ENCODE results near the gene ANKRD12. TPM values are rescaled to one million over a fixed set of nuclear protein-coding genes. Genes with fewer than 3 reads are reported as not detected.
"Not testable (repeated sequence)": the region's sequence is repeated elsewhere in the genome, so short reads cannot be mapped to it uniquely, and the experiment has no call there.

ANKRD12 gene
- total RNA-seq, 2 experiments from 2014 or later, result 107 to 117 TPM

- H3K4me3 Mint-ChIP-seq, result no peak overlapping the region
- peaks cover 39% of the 10 kb centered on the region for H3K36me3 Mint-ChIP-seq
- no peaks in the 10 kb centered on the region for H3K9me3 Mint-ChIP-seq
- DNase-seq (no peak), ATAC-seq (ENCODE audit: low read depth) (no peak)
- no peak overlapping the region for H3K27ac Mint-ChIP-seq
- no peaks in the 10 kb centered on the region for H3K27me3 Mint-ChIP-seq
- H3K4me1 Mint-ChIP-seq, result peaks cover 4% of the 10 kb centered on the region
- POLR2A ChIA-PET, result no interaction called here
These were observed 103.1 kb downstream of the ANKRD12 start for GRCh38 chr18:9239720-9240119.

GRCh38 chr18:9240270-9240669 lies 103.7 kb downstream of the ANKRD12 start:
- POLR2A ChIA-PET, result no interaction called here
- H3K9me3 Mint-ChIP-seq, result no peaks in the 10 kb centered on the region

GRCh38 chr18:9243029-9243428 lies 106.4 kb downstream of the ANKRD12 start:
- no peaks in the 10 kb centered on the region for H3K27me3 Mint-ChIP-seq
- no peak for DNase-seq
- POLR2A ChIA-PET, result no interaction called here

More at GRCh38 chr18:9240270-9240669, 103.7 kb downstream of the ANKRD12 start:
- ATAC-seq (ENCODE audit: low read depth) (no peak), DNase-seq (no peak)
- Mint-ChIP-seq H3K4me1 (peaks cover 4% of the 10 kb centered on the region), H3K27me3 (no peaks in the 10 kb centered on the region), H3K4me3 (no peak overlapping the region), H3K36me3 (peaks cover 37% of the 10 kb centered on the region), H3K27ac (no peak overlapping the region)

DNA sequence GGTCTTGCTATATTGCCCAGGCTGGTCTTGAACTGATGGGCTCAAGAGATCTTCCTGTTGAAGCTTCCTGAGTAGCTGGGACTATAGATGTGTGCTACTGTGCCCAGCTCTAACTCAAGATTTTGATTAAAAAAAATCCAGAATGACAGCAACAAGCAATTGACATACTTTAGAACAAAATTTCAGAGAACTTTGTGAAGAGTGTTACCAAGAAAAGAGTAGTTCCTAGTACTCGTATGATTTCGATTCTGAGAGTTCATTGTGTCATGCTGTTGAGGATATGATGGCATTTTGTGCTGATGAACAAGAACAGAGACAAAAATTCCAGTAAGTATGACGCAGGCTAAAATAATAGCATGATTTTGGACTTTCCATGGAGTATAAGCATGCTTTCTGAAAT lies 107.8 kb downstream of the ANKRD12 start:
- Mint-ChIP-seq H3K27ac (no peak overlapping the region), H3K9me3 (no peaks in the 10 kb centered on the region), H3K4me1 (peaks cover 4% of the 10 kb centered on the region), H3K27me3 (no peaks in the 10 kb centered on the region), H3K4me3 (no peak overlapping the region), H3K36me3 (peaks cover 33% of the 10 kb centered on the region)
- POLR2A ChIA-PET, result no interaction called here
- DNase-seq (no peak), ATAC-seq (ENCODE audit: low read depth) (no peak)

More at GRCh38 chr18:9243029-9243428, 106.4 kb downstream of the ANKRD12 start:
- H3K4me3 Mint-ChIP-seq, result no peak overlapping the region
- no peak overlapping the region for H3K27ac Mint-ChIP-seq
- H3K9me3 Mint-ChIP-seq, result no peaks in the 10 kb centered on the region
- peaks cover 32% of the 10 kb centered on the region for H3K36me3 Mint-ChIP-seq
- no peak for ATAC-seq (ENCODE audit: low read depth)
- H3K4me1 Mint-ChIP-seq, result peaks cover 4% of the 10 kb centered on the region

DNA sequence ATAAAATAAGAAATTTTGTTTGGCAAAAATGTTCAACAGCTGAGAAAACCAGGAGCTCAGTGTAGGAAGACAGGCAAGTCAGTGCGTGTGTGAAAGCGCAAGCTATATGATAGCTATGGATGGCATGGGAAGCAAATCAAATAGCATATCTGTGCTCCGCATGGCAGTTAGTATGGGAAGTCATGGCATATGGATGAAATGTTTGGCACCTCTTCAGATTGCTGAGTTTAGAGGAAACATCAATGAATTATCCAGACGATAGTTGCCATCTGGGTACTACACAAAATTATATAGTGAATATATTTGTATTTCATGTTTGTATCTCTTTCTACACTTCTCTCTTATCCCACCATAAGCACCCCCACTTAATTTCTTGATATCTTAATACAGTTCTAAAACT lies 112.1 kb downstream of the ANKRD12 start:
- no peak overlapping the region for H3K27ac Mint-ChIP-seq

DNA sequence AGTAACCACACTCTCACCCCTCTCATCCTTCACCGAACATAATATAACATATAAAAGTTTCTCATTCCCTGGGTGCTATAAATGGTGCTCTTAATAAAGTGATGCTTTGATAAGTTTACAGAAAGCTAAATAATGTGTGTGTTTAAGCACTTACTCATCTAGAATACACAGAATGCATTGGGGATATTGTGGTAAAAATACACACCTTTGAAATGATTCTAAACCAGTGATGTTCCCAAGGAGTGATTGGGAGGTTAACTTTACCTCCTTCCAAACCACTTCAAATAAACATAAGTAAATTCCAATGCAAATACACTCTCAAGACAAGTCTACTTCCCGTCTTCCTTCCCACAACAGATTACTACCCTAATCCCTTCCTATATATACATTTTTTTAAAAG lies 112.7 kb downstream of the ANKRD12 start:
- ATAC-seq (ENCODE audit: low read depth) (no peak), DNase-seq (no peak)
- H3K36me3 Mint-ChIP-seq, result peaks cover 40% of the 10 kb centered on the region
- no peaks in the 10 kb centered on the region for H3K4me1 Mint-ChIP-seq
- H3K27me3 Mint-ChIP-seq, result no peaks in the 10 kb centered on the region
- no peak overlapping the region for H3K27ac Mint-ChIP-seq
- POLR2A ChIA-PET, result no interaction called here
- no peak overlapping the region for H3K4me3 Mint-ChIP-seq
- peaks cover 4% of the 10 kb centered on the region for H3K9me3 Mint-ChIP-seq

More for the DNA sequence above, 112.1 kb downstream of the ANKRD12 start:
- POLR2A ChIA-PET, result no interaction called here
- H3K27me3 Mint-ChIP-seq, result no peaks in the 10 kb centered on the region
- H3K36me3 Mint-ChIP-seq, result peaks cover 42% of the 10 kb centered on the region
- ATAC-seq (ENCODE audit: low read depth) (no peak), DNase-seq (no peak)
- peaks cover 2% of the 10 kb centered on the region for H3K4me1 Mint-ChIP-seq
- H3K4me3 Mint-ChIP-seq, result no peak overlapping the region
- H3K9me3 Mint-ChIP-seq, result peaks cover 4% of the 10 kb centered on the region

GRCh38 chr18:9259173-9259572 lies 122.6 kb downstream of the ANKRD12 start:
- no peak for DNase-seq
- H3K4me3 Mint-ChIP-seq, result no peak overlapping the region
- no peaks in the 10 kb centered on the region for H3K4me1 Mint-ChIP-seq
- peaks cover 52% of the 10 kb centered on the region for H3K36me3 Mint-ChIP-seq
- H3K27ac Mint-ChIP-seq, result no peak overlapping the region
- POLR2A ChIA-PET, result no interaction called here
- H3K27me3 Mint-ChIP-seq, result no peaks in the 10 kb centered on the region
- no peak for ATAC-seq (ENCODE audit: low read depth)
- peaks cover 6% of the 10 kb centered on the region for H3K9me3 Mint-ChIP-seq

DNA sequence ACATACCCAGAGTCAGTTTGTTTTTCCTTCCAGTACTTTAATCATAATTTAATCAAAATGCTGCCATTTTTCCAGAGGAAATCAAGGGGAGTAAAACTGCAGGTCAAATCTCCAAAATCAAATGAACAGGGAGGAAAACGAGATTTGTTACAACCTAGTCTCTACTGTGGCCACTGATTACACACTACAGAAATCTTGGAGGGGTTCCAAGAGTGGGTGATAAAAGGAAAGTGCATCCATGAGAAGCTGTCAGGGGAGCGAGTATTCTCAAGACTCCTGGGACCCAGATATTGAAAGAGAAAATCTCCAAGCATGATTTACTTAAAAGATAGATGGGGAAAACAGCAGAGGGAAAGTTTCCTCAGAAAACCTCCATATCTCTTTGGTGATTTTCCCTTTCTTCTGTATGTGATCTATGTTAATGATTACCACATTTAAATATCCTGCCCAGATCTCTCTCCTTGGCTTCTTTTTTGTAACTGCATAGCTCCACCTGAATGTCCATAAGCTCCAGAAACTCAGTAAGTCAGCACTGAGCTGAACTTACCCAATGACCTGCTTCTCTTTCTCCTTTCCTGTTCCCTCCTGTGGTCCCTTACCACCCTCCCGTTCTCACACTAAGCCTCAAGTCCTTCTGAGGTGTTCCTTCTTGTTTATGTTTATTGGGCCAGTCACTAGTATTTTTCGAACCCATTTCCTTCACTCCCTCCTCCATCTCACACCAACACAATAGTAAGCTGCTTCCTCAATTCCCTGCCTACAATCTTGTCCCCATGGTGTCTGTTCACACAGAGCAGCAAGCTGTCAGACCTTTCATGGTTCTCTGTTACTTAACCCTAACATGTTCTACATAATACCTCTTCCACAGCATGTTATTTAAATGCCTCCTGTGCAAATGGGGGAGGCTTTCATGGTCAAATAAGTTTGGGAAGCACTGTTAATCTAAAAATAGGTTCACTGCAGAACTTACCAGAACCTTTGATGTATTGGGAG lies 124.1 kb downstream of the ANKRD12 start:
- no peak overlapping the region for H3K27ac Mint-ChIP-seq
- H3K9me3 Mint-ChIP-seq, result peaks cover 3% of the 10 kb centered on the region
- no peaks in the 10 kb centered on the region for H3K4me1 Mint-ChIP-seq
- peaks cover 51% of the 10 kb centered on the region for H3K36me3 Mint-ChIP-seq
- POLR2A ChIA-PET, result no interaction called here
- no peak for DNase-seq
- ATAC-seq (ENCODE audit: low read depth), result no peak
- no peaks in the 10 kb centered on the region for H3K27me3 Mint-ChIP-seq
- H3K4me3 Mint-ChIP-seq, result no peak overlapping the region

DNA sequence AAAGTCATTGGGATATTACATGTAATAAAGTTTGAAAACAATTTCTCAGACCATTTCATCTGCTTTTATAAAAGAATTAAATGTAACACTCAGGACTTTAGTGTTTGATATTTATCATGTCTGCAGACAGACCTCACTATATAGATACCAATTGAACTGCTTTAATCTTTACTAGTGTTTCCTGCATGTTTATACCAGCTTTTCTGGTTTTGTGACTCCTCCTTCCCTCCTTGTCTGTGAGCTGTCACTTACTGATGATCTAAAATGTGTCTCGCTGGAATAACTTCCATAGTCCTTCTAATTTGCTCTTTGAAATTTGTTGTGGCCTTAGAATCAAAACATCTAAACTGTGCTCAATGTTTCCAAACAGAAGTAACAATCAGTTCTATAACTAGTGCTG lies 126.7 kb downstream of the ANKRD12 start:
- no peaks in the 10 kb centered on the region for H3K27me3 Mint-ChIP-seq

GRCh38 chr18:9264797-9265196 lies 128.2 kb downstream of the ANKRD12 start:
- peaks cover 58% of the 10 kb centered on the region for H3K36me3 Mint-ChIP-seq
- POLR2A ChIA-PET; H3K9me3 Mint-ChIP-seq; H3K4me3 Mint-ChIP-seq; H3K27ac Mint-ChIP-seq; H3K27me3 Mint-ChIP-seq; ATAC-seq (ENCODE audit: low read depth); DNase-seq; H3K4me1 Mint-ChIP-seq: not testable (repeated sequence)

More for the DNA sequence above, 126.7 kb downstream of the ANKRD12 start:
- Mint-ChIP-seq H3K36me3 (peaks cover 56% of the 10 kb centered on the region), H3K27ac (no peak overlapping the region), H3K9me3 (peaks cover 8% of the 10 kb centered on the region), H3K4me3 (no peak overlapping the region), H3K4me1 (no peaks in the 10 kb centered on the region)
- DNase-seq (no peak), ATAC-seq (ENCODE audit: low read depth) (no peak)
- POLR2A ChIA-PET, result no interaction called here

DNA sequence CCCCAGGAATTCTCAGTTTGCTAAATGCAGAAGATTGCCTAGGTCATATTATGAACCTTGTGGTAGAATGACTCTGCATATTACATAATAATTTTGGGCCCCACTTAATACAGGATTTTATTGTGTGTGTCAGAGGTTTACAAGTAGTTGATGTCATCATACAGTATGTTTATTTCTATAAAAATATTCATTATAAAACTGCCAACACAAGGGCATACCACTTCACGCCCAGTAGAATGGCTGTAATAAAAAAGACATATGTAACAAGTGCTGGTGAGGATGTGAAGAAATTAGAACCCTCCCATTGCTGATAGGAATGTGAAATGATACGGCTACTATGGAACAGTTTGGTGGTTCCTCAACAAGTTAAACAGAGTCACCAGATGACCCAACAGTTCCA lies 136.6 kb downstream of the ANKRD12 start:
- POLR2A ChIA-PET, result no interaction called here
- Mint-ChIP-seq H3K27ac (no peak overlapping the region), H3K4me1 (no peaks in the 10 kb centered on the region), H3K27me3 (no peaks in the 10 kb centered on the region), H3K36me3 (peaks cover 42% of the 10 kb centered on the region), H3K4me3 (no peak overlapping the region), H3K9me3 (no peaks in the 10 kb centered on the region)
- ATAC-seq (ENCODE audit: low read depth) (no peak), DNase-seq (no peak)

GRCh38 chr18:9275890-9276289 lies 139.3 kb downstream of the ANKRD12 start:
- Mint-ChIP-seq H3K4me1 (no peaks in the 10 kb centered on the region), H3K36me3 (peaks cover 35% of the 10 kb centered on the region), H3K27me3 (no peaks in the 10 kb centered on the region), H3K27ac (no peak overlapping the region), H3K9me3 (no peaks in the 10 kb centered on the region), H3K4me3 (no peak overlapping the region)
- POLR2A ChIA-PET, result no interaction called here
- ATAC-seq (ENCODE audit: low read depth) (no peak), DNase-seq (no peak)

- Mint-ChIP-seq H3K36me3 (peaks cover 27% of the 10 kb centered on the region), H3K27me3 (no peaks in the 10 kb centered on the region), H3K4me3 (no peak overlapping the region), H3K9me3 (no peaks in the 10 kb centered on the region), H3K4me1 (no peaks in the 10 kb centered on the region), H3K27ac (no peak overlapping the region)
- POLR2A ChIA-PET, result no interaction called here
- ATAC-seq (ENCODE audit: low read depth) (no peak), DNase-seq (no peak)
These were observed 141.4 kb downstream of the ANKRD12 start for GRCh38 chr18:9278028-9278427.

GRCh38 chr18:9280849-9281248 lies 144.3 kb downstream of the ANKRD12 start:
- ATAC-seq (ENCODE audit: low read depth) (no peak), DNase-seq (no peak)
- no peaks in the 10 kb centered on the region for H3K27me3 Mint-ChIP-seq
- peaks cover 24% of the 10 kb centered on the region for H3K36me3 Mint-ChIP-seq
- H3K4me3 Mint-ChIP-seq, result no peak overlapping the region
- POLR2A ChIA-PET, result interaction anchor here (0.6 kb wide), 1 partner anchor 200 kb away, joined by 3 read pairs; no protein-coding TSS in a partner anchor
- H3K4me1 Mint-ChIP-seq, result no peaks in the 10 kb centered on the region
- H3K9me3 Mint-ChIP-seq, result peaks cover 1% of the 10 kb centered on the region
- H3K27ac Mint-ChIP-seq, result no peak overlapping the region
